ENCODE results near the gene PHLDB2.

PHLDB2 gene

GRCh38 chr3:112005091-112005672 lies 146.1 kb downstream of the PHLDB2 start:
- Histone ChIP-seq H4K8ac (ENCODE audit: low read length) (no peak overlapping the region), H3K27ac (ENCODE audit: low read length, poor library complexity, severe bottlenecking) (no peak overlapping the region), H3K4me2 (ENCODE audit: low read length, poor library complexity, severe bottlenecking) (no peak overlapping the region), H3K36me3 (ENCODE audit: control insufficient read depth in 1 of 2, insufficient read depth in 2 of 2, low read depth in 1 of 2, low read length in 2 of 2) (peaks cover 0 to 21% of the 10 kb centered on the region in 2 experiments), H3K23ac (ENCODE audit: low read length in 2 of 2) (no peak overlapping the region), H3K27me3 (ENCODE audit: control insufficient read depth in 1 of 2, insufficient read depth in 1 of 2, low read length in 2 of 2) (no peaks in the 10 kb centered on the region), H3K4me3 (ENCODE audit: insufficient read depth in 1 of 2, low read depth in 1 of 2, low read length in 2 of 2) (no peak overlapping the region), H4K91ac (ENCODE audit: low read length) (no peak overlapping the region), H3K79me1 (replicated peaks; ENCODE audit: low read length, poor library complexity, severe bottlenecking) (peaks cover 15% of the 10 kb centered on the region), H2AK5ac (ENCODE audit: low read length, severe bottlenecking) (no peak overlapping the region), H2BK120ac (ENCODE audit: low read depth, low read length) (no peak overlapping the region), H3K14ac (ENCODE audit: low read length in 2 of 2) (no peak overlapping the region), H2BK15ac (ENCODE audit: low read depth, poor library complexity, severe bottlenecking) (no peak overlapping the region), H2BK12ac (ENCODE audit: low read length in 2 of 2) (no peak overlapping the region), H2AFZ (ENCODE audit: low read depth, low read length) (no peak overlapping the region), H3K4me1 (ENCODE audit: control insufficient read depth, insufficient read depth, low read depth, low read length) (peaks cover 25% of the 10 kb centered on the region), H3K18ac (ENCODE audit: low read depth in 1 of 2, low read length in 2 of 2) (no peak overlapping the region), H3K9ac (ENCODE audit: low read length) (no peak overlapping the region), H3K9me3 (ENCODE audit: control insufficient read depth, low read length) (no peaks in the 10 kb centered on the region), H3K4ac (ENCODE audit: low read depth in 1 of 2, low read length in 2 of 2) (no peak overlapping the region), H2BK5ac (ENCODE audit: low read depth, low read length, poor library complexity, severe bottlenecking) (no peak overlapping the region)
- WGBS, result 90% methylated on average over 3 of the region's 4 CpGs
- no peak for DNase-seq

- Histone ChIP-seq H3K79me1 (replicated peaks; ENCODE audit: low read length, poor library complexity, severe bottlenecking) (peaks cover 16% of the 10 kb centered on the region), H4K91ac (ENCODE audit: low read length) (no peak overlapping the region), H3K4ac (ENCODE audit: low read depth in 1 of 2, low read length in 2 of 2) (no peak overlapping the region), H4K8ac (ENCODE audit: low read length) (no peak overlapping the region), H3K9me3 (ENCODE audit: control insufficient read depth, low read length) (no peaks in the 10 kb centered on the region), H2AFZ (ENCODE audit: low read depth, low read length) (no peak overlapping the region), H3K4me1 (ENCODE audit: control insufficient read depth, insufficient read depth, low read depth, low read length) (peaks cover 28% of the 10 kb centered on the region), H3K4me2 (ENCODE audit: low read length, poor library complexity, severe bottlenecking) (no peak overlapping the region), H3K9ac (ENCODE audit: low read length) (no peak overlapping the region), H2AK5ac (ENCODE audit: low read length, severe bottlenecking) (no peak overlapping the region), H2BK5ac (ENCODE audit: low read depth, low read length, poor library complexity, severe bottlenecking) (no peak overlapping the region), H3K36me3 (ENCODE audit: control insufficient read depth in 1 of 2, insufficient read depth in 2 of 2, low read depth in 1 of 2, low read length in 2 of 2) (peaks cover 0 to 22% of the 10 kb centered on the region in 2 experiments), H3K4me3 (ENCODE audit: insufficient read depth in 1 of 2, low read depth in 1 of 2, low read length in 2 of 2) (no peak overlapping the region), H3K14ac (ENCODE audit: low read length in 2 of 2) (no peak overlapping the region), H3K18ac (ENCODE audit: low read depth in 1 of 2, low read length in 2 of 2) (no peak overlapping the region), H2BK120ac (ENCODE audit: low read depth, low read length) (no peak overlapping the region), H2BK12ac (ENCODE audit: low read length in 2 of 2) (no peak overlapping the region), H3K23ac (ENCODE audit: low read length in 2 of 2) (no peak overlapping the region), H3K27me3 (ENCODE audit: control insufficient read depth in 1 of 2, insufficient read depth in 1 of 2, low read length in 2 of 2) (no peaks in the 10 kb centered on the region), H3K27ac (ENCODE audit: low read length, poor library complexity, severe bottlenecking) (peak overlapping the region; percentile 83), H2BK15ac (ENCODE audit: low read depth, poor library complexity, severe bottlenecking) (no peak overlapping the region)
- WGBS, result no CpG with 5 or more reads among the region's 1 CpG
- DNase-seq, result peak; percentile 30
Observed at GRCh38 chr3:112007633-112008032, 148.6 kb downstream of the PHLDB2 start.

DNA sequence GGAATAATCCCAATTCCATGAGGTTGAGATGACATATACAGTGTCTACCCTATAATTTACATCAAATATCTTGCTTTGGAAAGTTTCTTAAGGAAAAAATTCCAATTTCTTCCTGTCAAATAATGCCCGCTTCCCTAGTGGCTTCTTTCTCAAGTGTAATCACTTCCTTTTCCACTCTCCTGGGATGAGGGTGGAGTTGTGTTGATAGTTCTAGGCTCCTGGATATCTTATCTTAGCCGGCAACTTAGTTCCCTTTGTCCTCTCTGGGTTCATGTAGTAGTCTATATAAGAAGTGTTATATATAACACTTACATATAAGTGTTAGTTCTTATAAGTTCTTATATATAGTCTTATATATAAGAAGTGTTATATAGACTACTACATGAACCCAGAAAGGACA lies 150.6 kb downstream of the PHLDB2 start:
- no peak for DNase-seq
- Histone ChIP-seq H3K18ac (ENCODE audit: low read depth in 1 of 2, low read length in 2 of 2) (no peak overlapping the region), H3K4me3 (ENCODE audit: insufficient read depth in 1 of 2, low read depth in 1 of 2, low read length in 2 of 2) (no peak overlapping the region), H4K8ac (ENCODE audit: low read length) (no peak overlapping the region), H3K36me3 (ENCODE audit: control insufficient read depth in 1 of 2, insufficient read depth in 2 of 2, low read depth in 1 of 2, low read length in 2 of 2) (peaks cover 0 to 18% of the 10 kb centered on the region in 2 experiments), H3K14ac (ENCODE audit: low read length in 2 of 2) (no peak overlapping the region), H2BK120ac (ENCODE audit: low read depth, low read length) (no peak overlapping the region), H3K27ac (ENCODE audit: low read length, poor library complexity, severe bottlenecking) (peak overlapping the region; percentile 35), H3K27me3 (ENCODE audit: control insufficient read depth in 1 of 2, insufficient read depth in 1 of 2, low read length in 2 of 2) (no peaks in the 10 kb centered on the region), H3K79me1 (replicated peaks; ENCODE audit: low read length, poor library complexity, severe bottlenecking) (peaks cover 8% of the 10 kb centered on the region), H3K4me1 (ENCODE audit: control insufficient read depth, insufficient read depth, low read depth, low read length) (peaks cover 22% of the 10 kb centered on the region), H2AK5ac (ENCODE audit: low read length, severe bottlenecking) (no peak overlapping the region), H2BK5ac (ENCODE audit: low read depth, low read length, poor library complexity, severe bottlenecking) (peak overlapping the region; percentile 36), H2BK12ac (ENCODE audit: low read length in 2 of 2) (no peak overlapping the region), H4K91ac (ENCODE audit: low read length) (no peak overlapping the region), H3K9me3 (ENCODE audit: control insufficient read depth, low read length) (no peaks in the 10 kb centered on the region), H3K4ac (ENCODE audit: low read depth in 1 of 2, low read length in 2 of 2) (no peak overlapping the region), H3K23ac (ENCODE audit: low read length in 2 of 2) (no peak overlapping the region), H3K4me2 (ENCODE audit: low read length, poor library complexity, severe bottlenecking) (no peak overlapping the region), H3K9ac (ENCODE audit: low read length) (no peak overlapping the region), H2BK15ac (ENCODE audit: low read depth, poor library complexity, severe bottlenecking) (no peak overlapping the region), H2AFZ (ENCODE audit: low read depth, low read length) (no peak overlapping the region)
- no CpG with 5 or more reads among the region's 2 CpGs for WGBS

- Histone ChIP-seq H2BK15ac (ENCODE audit: low read depth, poor library complexity, severe bottlenecking) (no peak overlapping the region), H3K4ac (ENCODE audit: low read depth in 1 of 2, low read length in 2 of 2) (no peak overlapping the region), H3K27ac (ENCODE audit: low read length, poor library complexity, severe bottlenecking) (peak overlapping the region; percentile 93), H3K9me3 (ENCODE audit: control insufficient read depth, low read length) (no peaks in the 10 kb centered on the region), H2BK5ac (ENCODE audit: low read depth, low read length, poor library complexity, severe bottlenecking) (peak overlapping the region; percentile 75), H3K9ac (ENCODE audit: low read length) (no peak overlapping the region), H3K18ac (ENCODE audit: low read depth in 1 of 2, low read length in 2 of 2) (no peak overlapping the region), H2BK120ac (ENCODE audit: low read depth, low read length) (no peak overlapping the region), H2BK12ac (ENCODE audit: low read length in 2 of 2) (no peak overlapping the region), H3K27me3 (ENCODE audit: control insufficient read depth in 1 of 2, insufficient read depth in 1 of 2, low read length in 2 of 2) (no peaks in the 10 kb centered on the region), H2AK5ac (ENCODE audit: low read length, severe bottlenecking) (peak overlapping the region; percentile 87), H3K4me3 (ENCODE audit: insufficient read depth in 1 of 2, low read depth in 1 of 2, low read length in 2 of 2) (no peak overlapping the region), H3K23ac (ENCODE audit: low read length in 2 of 2) (no peak overlapping the region), H3K36me3 (ENCODE audit: control insufficient read depth in 1 of 2, insufficient read depth in 2 of 2, low read depth in 1 of 2, low read length in 2 of 2) (peaks cover 0 to 20% of the 10 kb centered on the region in 2 experiments), H3K4me2 (ENCODE audit: low read length, poor library complexity, severe bottlenecking) (no peak overlapping the region), H4K91ac (ENCODE audit: low read length) (no peak overlapping the region), H3K79me1 (replicated peaks; ENCODE audit: low read length, poor library complexity, severe bottlenecking) (peaks cover 7% of the 10 kb centered on the region), H3K4me1 (ENCODE audit: control insufficient read depth, insufficient read depth, low read depth, low read length) (peaks cover 22% of the 10 kb centered on the region), H4K8ac (ENCODE audit: low read length) (no peak overlapping the region), H3K14ac (ENCODE audit: low read length in 2 of 2) (no peak overlapping the region), H2AFZ (ENCODE audit: low read depth, low read length) (no peak overlapping the region)
- WGBS, result 74% methylated on average over 3 of the region's 3 CpGs
- DNase-seq, result no peak
Observed at GRCh38 chr3:112010636-112011035, 151.6 kb downstream of the PHLDB2 start.
